Hematopoietic multipotent progenitor cell treated with erythropoietin and hydrocortisone succinate and interleukin-3 and kit ligand, for 8 days (in vitro differentiated cells): ENCODE results near the gene IMP4.

ENCODE experiments used
- DNase-seq: peaks from one replicate; pipeline ENCODE4 v3.0.0-alpha.2; 2015

The IMP4 gene

GRCh38 chr2:130358420-130359350 lies 16.0 kb downstream of the IMP4 start:
- no peak for DNase-seq

GRCh38 chr2:130359466-130359865 lies 16.8 kb downstream of the IMP4 start:
- no peak for DNase-seq

- no peak for DNase-seq
These were observed 20.8 kb downstream of the IMP4 start for GRCh38 chr2:130363479-130363878.

GRCh38 chr2:130365075-130365474 lies 22.4 kb downstream of the IMP4 start:
- no peak for DNase-seq

- DNase-seq = no peak
These were observed 23.3 kb downstream of the IMP4 start for GRCh38 chr2:130365963-130366362.

- no peak for DNase-seq
These were observed 24.0 kb downstream of the IMP4 start for GRCh38 chr2:130366720-130367119.

GRCh38 chr2:130368786-130369185 lies 26.1 kb downstream of the IMP4 start:
- no peak for DNase-seq

- DNase-seq = no peak
These were observed 26.7 kb downstream of the IMP4 start for GRCh38 chr2:130369311-130369964.

GRCh38 chr2:130369965-130370341 lies 27.3 kb downstream of the IMP4 start:
- no peak for DNase-seq

GRCh38 chr2:130370490-130370889 lies 27.8 kb downstream of the IMP4 start:
- DNase-seq = no peak

GRCh38 chr2:130371723-130372054 lies 29.0 kb downstream of the IMP4 start:
- DNase-seq = no peak

GRCh38 chr2:130372055-130372832 lies 29.5 kb downstream of the IMP4 start:
- DNase-seq = peak; percentile 87

GRCh38 chr2:130372833-130373807 lies 30.4 kb downstream of the IMP4 start:
- DNase-seq = no peak

- no peak for DNase-seq
These were observed 31.2 kb downstream of the IMP4 start for GRCh38 chr2:130373808-130374365.

- DNase-seq = no peak
These were observed 32.0 kb downstream of the IMP4 start for GRCh38 chr2:130374587-130375290.

- no peak for DNase-seq
These were observed 32.9 kb downstream of the IMP4 start for GRCh38 chr2:130375291-130376266.

- no peak for DNase-seq
These were observed 34.0 kb downstream of the IMP4 start for GRCh38 chr2:130376433-130377293.

- DNase-seq = no peak
These were observed 34.8 kb downstream of the IMP4 start for GRCh38 chr2:130377491-130377890.
